ENCODE measurements around the gene BCL7B.
"Not testable (repeated sequence)": the region's sequence is repeated elsewhere in the genome, so short reads cannot be mapped to it uniquely, and the experiment has no call there.

Gene BCL7B

DNA sequence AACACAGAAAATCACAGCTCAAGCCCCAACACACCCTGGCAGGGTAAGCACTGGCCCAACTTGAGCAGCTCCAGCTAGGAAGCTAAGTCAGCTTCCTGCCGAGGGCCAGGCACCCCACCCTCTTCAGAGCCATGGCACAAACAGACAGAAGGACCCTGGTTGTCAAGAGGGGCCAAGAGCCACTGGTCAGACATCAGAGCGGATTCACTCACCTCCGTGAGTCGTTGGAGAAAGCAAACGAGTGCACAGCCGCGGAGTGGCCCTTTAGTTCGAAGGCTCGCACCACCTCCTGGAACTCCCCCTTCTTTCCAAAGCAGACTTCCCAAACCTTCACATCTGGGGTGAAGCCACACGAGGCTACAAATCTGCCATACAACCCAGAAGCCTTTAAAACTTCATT, 13.5 kb upstream of the BCL7B start:
- Histone ChIP-seq H3K4me3 (ENCODE audit: low read length) (no peak overlapping the region), H3K27ac (ENCODE audit: low read length) (no peak overlapping the region), H3K4me1 (ENCODE audit: control insufficient read depth, insufficient read depth, low read length) (no peaks in the 10 kb centered on the region), H3K27me3 (ENCODE audit: control insufficient read depth, insufficient read depth, low read length) (no peaks in the 10 kb centered on the region), H3K9me3 (ENCODE audit: control insufficient read depth, insufficient read depth, low read length) (no peaks in the 10 kb centered on the region), H3K36me3 (ENCODE audit: control insufficient read depth, insufficient read depth, low read length) (peaks cover 25% of the 10 kb centered on the region)
- WGBS (ENCODE audit: insufficient coverage, insufficient read length), result no CpG with 5 or more reads among the region's 10 CpGs
- no peak for DNase-seq (ENCODE audit: low read depth, low spot score)

DNA sequence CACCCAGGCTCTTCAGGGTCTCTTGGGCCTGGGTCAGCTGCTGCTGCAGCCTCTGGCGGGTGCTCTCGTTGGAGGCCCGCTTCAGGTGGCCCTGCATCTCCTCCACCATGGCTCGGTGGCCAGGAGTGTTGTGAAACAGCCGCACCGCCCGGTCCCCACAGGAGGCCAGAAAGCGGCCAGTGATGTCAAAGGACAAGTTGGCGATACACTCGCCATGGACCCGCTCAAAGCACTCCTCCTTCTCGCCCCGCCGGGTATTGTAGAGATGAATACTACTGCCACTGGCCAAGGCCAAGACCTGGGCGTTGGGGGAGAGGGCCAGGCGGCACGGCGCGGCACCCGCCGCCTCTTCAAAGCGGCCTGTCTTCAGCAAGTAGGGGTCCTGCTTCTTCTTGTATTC, 13.0 kb upstream of the BCL7B start:
- WGBS (ENCODE audit: insufficient coverage, insufficient read length), result no CpG with 5 or more reads among the region's 22 CpGs
- Histone ChIP-seq H3K27me3 (ENCODE audit: control insufficient read depth, insufficient read depth, low read length) (no peaks in the 10 kb centered on the region), H3K36me3 (ENCODE audit: control insufficient read depth, insufficient read depth, low read length) (peaks cover 25% of the 10 kb centered on the region), H3K9me3 (ENCODE audit: control insufficient read depth, insufficient read depth, low read length) (no peaks in the 10 kb centered on the region), H3K27ac (ENCODE audit: low read length) (no peak overlapping the region), H3K4me1 (ENCODE audit: control insufficient read depth, insufficient read depth, low read length) (no peaks in the 10 kb centered on the region), H3K4me3 (ENCODE audit: low read length) (no peak overlapping the region)
- no peak for DNase-seq (ENCODE audit: low read depth, low spot score)

DNA sequence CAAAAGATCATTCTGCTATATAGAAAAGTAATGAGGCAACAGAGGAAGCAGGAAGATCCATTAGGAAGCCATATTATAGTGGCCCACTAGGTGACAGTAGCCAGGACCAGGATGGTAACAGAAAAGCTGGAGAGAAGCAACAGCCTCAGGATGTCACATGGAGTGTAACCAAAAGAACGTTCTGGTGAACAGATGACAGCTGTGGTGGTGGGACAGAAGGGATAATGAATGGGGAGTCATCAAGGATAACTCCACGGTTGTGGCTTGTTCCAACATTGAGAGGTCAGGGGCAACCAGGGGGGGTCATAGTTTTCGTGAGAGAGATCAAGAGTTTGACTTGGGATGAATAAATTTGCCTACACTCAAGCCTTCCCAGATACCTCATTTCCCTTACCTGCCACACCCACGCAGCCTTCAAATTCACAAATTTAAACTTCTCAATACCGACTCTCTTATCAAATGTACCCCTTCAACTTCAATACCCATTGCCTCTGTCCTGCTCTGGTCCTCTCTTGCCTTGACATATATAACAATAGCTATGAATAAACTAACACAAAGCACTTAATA, 11.6 kb upstream of the BCL7B start:
- no peaks in the 10 kb centered on the region for H3K27me3 ChIP-seq (ENCODE audit: control insufficient read depth, insufficient read depth, low read length)
- H3K36me3 ChIP-seq (ENCODE audit: control insufficient read depth, insufficient read depth, low read length), result peaks cover 25% of the 10 kb centered on the region
- no peak for DNase-seq (ENCODE audit: low read depth, low spot score)
- no peak overlapping the region for H3K4me3 ChIP-seq (ENCODE audit: low read length)
- peaks cover 1% of the 10 kb centered on the region; the same call in 1 of the 2 replicates for H3K4me1 ChIP-seq (ENCODE audit: control insufficient read depth, insufficient read depth, low read length)
- WGBS (ENCODE audit: insufficient coverage, insufficient read length), result 100% methylated on average over 2 of the region's 5 CpGs
- no peaks in the 10 kb centered on the region for H3K9me3 ChIP-seq (ENCODE audit: control insufficient read depth, insufficient read depth, low read length)
- no peak overlapping the region for H3K27ac ChIP-seq (ENCODE audit: low read length)

- Histone ChIP-seq H3K27ac (ENCODE audit: low read length) (no peak overlapping the region), H3K4me3 (ENCODE audit: low read length) (no peak overlapping the region), H3K36me3 (ENCODE audit: control insufficient read depth, insufficient read depth, low read length) (peaks cover 18% of the 10 kb centered on the region), H3K4me1 (ENCODE audit: control insufficient read depth, insufficient read depth, low read length) (peaks cover 1% of the 10 kb centered on the region; the same call in 1 of the 2 replicates), H3K9me3 (ENCODE audit: control insufficient read depth, insufficient read depth, low read length) (no peaks in the 10 kb centered on the region), H3K27me3 (ENCODE audit: control insufficient read depth, insufficient read depth, low read length) (no peaks in the 10 kb centered on the region)
- DNase-seq (ENCODE audit: low read depth, low spot score), result no peak
- no CpG with 5 or more reads among the region's 12 CpGs for WGBS (ENCODE audit: insufficient coverage, insufficient read length)
Measured at GRCh38 chr7:73567846-73568685, 10.6 kb upstream of the BCL7B start.

DNA sequence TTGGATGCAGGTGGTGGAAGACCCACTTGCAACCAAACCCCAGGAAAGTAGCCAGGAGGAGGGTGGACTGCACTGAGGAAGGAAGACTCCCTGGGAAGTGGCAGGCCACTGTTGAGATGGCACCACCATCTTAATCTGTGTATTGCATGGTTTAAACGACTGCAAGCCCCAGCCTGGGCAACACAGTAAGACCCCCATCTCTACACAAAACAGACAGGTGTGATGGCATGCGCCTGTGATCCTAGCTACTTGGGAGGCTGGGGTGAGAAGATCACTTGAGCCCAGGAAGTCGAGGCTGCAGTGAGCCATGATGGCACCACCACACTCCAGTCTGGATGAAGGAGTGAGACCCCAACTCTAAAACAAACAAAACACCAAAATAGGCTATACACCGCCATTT, 9.7 kb upstream of the BCL7B start:
- Histone ChIP-seq H3K27me3 (ENCODE audit: control insufficient read depth, insufficient read depth, low read length) (no peaks in the 10 kb centered on the region), H3K27ac (ENCODE audit: low read length) (no peak overlapping the region), H3K36me3 (ENCODE audit: control insufficient read depth, insufficient read depth, low read length) (peaks cover 9% of the 10 kb centered on the region), H3K4me1 (ENCODE audit: control insufficient read depth, insufficient read depth, low read length) (peaks cover 1% of the 10 kb centered on the region; the same call in 1 of the 2 replicates), H3K4me3 (ENCODE audit: low read length) (no peak overlapping the region), H3K9me3 (ENCODE audit: control insufficient read depth, insufficient read depth, low read length) (no peaks in the 10 kb centered on the region)
- no peak for DNase-seq (ENCODE audit: low read depth, low spot score)
- 100% methylated on average over 1 of the region's 4 CpGs for WGBS (ENCODE audit: insufficient coverage, insufficient read length)

- H3K4me3 ChIP-seq (ENCODE audit: low read length); H3K4me1 ChIP-seq (ENCODE audit: control insufficient read depth, insufficient read depth, low read length); H3K9me3 ChIP-seq (ENCODE audit: control insufficient read depth, insufficient read depth, low read length); H3K27me3 ChIP-seq (ENCODE audit: control insufficient read depth, insufficient read depth, low read length); H3K27ac ChIP-seq (ENCODE audit: low read length); DNase-seq (ENCODE audit: low read depth, low spot score); H3K36me3 ChIP-seq (ENCODE audit: control insufficient read depth, insufficient read depth, low read length): not testable (repeated sequence)
Measured at GRCh38 chr7:73566431-73566830, 8.9 kb upstream of the BCL7B start.

- Histone ChIP-seq H3K4me1 (ENCODE audit: control insufficient read depth, insufficient read depth, low read length) (peaks cover 1% of the 10 kb centered on the region; the same call in 1 of the 2 replicates), H3K27me3 (ENCODE audit: control insufficient read depth, insufficient read depth, low read length) (no peaks in the 10 kb centered on the region), H3K9me3 (ENCODE audit: control insufficient read depth, insufficient read depth, low read length) (no peaks in the 10 kb centered on the region), H3K36me3 (ENCODE audit: control insufficient read depth, insufficient read depth, low read length) (peaks cover 6% of the 10 kb centered on the region), H3K4me3 (ENCODE audit: low read length) (no peak overlapping the region), H3K27ac (ENCODE audit: low read length) (no peak overlapping the region)
- no peak for DNase-seq (ENCODE audit: low read depth, low spot score)
- no CpG with 5 or more reads among the region's 7 CpGs for WGBS (ENCODE audit: insufficient coverage, insufficient read length)
Measured at GRCh38 chr7:73565675-73566340, 8.3 kb upstream of the BCL7B start.

GRCh38 chr7:73560109-73560835, 2.8 kb upstream of the BCL7B start:
- Histone ChIP-seq H3K4me3 (ENCODE audit: low read length) (no peak overlapping the region), H3K27ac (ENCODE audit: low read length) (no peak overlapping the region), H3K4me1 (ENCODE audit: control insufficient read depth, insufficient read depth, low read length) (peaks cover 1% of the 10 kb centered on the region; the same call in 1 of the 2 replicates), H3K9me3 (ENCODE audit: control insufficient read depth, insufficient read depth, low read length) (no peaks in the 10 kb centered on the region), H3K27me3 (ENCODE audit: control insufficient read depth, insufficient read depth, low read length) (no peaks in the 10 kb centered on the region), H3K36me3 (ENCODE audit: control insufficient read depth, insufficient read depth, low read length) (no peaks in the 10 kb centered on the region)
- no peak for DNase-seq (ENCODE audit: low read depth, low spot score)
- WGBS (ENCODE audit: insufficient coverage, insufficient read length), result no CpG with 5 or more reads among the region's 11 CpGs

DNA sequence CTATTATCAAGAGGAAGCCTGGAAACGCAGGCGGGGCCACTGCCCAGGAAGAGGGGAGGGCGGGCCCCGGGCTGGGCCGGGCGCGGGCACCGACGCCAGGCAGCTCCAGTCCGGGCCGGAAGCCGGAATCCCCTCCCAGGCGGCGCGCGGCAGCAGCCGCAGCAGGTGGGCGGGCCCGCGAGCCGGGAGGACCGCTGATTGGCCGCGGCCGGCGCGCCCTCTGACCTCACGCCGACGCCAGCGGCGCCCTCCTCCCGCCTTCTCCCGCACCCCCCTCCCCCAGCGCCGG, 438 bp downstream of the BCL7B start:
- H3K4me3 ChIP-seq (ENCODE audit: low read length), result peak overlapping the region; percentile 84; the same call in 1 of the 2 replicates
- H3K27me3 ChIP-seq (ENCODE audit: control insufficient read depth, insufficient read depth, low read length), result no peaks in the 10 kb centered on the region
- WGBS (ENCODE audit: insufficient coverage, insufficient read length), result no CpG with 5 or more reads among the region's 36 CpGs
- peak; percentile 78 for DNase-seq (ENCODE audit: low read depth, low spot score)
- H3K27ac ChIP-seq (ENCODE audit: low read length), result no peak overlapping the region
- no peaks in the 10 kb centered on the region for H3K9me3 ChIP-seq (ENCODE audit: control insufficient read depth, insufficient read depth, low read length)
- H3K36me3 ChIP-seq (ENCODE audit: control insufficient read depth, insufficient read depth, low read length), result no peaks in the 10 kb centered on the region
- H3K4me1 ChIP-seq (ENCODE audit: control insufficient read depth, insufficient read depth, low read length), result no peaks in the 10 kb centered on the region
